Measurements from ENCODE around the gene CCR7.

DNA sequence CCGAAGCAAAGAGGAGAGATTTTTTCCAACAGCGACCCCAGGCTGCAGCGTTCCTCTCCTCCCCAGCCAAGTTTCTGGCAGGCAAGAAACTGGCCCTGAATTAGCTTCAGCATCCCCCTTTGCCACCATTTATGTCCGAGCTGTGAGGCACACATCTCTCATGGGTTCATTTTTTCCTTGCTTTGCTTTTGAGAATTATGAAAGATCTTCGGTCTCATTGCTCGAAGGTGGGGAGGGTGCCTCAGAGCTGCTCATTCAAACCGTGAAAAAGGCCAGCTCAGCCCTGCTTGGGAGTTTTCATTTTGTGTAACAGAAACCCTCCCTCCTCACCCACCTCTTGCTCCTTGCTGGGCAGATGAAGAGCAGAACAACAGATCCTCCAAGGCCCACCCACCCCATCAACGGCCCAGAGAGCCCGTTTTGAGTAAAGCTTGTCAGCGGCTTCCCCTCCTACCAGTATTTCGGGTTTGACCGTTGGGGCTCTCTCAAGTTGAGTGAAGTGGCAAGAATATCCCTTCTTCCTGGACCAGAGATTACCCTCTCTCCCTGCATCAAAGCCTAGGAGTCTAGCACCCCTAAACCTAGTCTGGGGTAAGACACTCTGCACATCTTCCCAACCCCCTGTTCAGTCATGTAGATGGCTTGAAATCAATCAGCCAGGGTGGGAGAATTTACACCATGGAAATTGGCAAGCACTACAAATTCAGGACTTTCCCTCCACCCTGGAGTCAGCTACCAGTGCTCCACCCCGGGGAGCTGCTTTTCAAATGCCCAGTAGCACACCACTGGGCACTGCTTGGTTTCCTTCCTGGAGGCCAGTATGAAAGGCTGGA, 1.8 kb downstream of the CCR7 start:
- TF ChIP-seq POLR2A (IDR thresholded peaks at IDR 0.05) (no peak), POLR2AphosphoS5 (IDR thresholded peaks at IDR 0.05) (no peak)
- TF ChIP-seq, protein P1, sequence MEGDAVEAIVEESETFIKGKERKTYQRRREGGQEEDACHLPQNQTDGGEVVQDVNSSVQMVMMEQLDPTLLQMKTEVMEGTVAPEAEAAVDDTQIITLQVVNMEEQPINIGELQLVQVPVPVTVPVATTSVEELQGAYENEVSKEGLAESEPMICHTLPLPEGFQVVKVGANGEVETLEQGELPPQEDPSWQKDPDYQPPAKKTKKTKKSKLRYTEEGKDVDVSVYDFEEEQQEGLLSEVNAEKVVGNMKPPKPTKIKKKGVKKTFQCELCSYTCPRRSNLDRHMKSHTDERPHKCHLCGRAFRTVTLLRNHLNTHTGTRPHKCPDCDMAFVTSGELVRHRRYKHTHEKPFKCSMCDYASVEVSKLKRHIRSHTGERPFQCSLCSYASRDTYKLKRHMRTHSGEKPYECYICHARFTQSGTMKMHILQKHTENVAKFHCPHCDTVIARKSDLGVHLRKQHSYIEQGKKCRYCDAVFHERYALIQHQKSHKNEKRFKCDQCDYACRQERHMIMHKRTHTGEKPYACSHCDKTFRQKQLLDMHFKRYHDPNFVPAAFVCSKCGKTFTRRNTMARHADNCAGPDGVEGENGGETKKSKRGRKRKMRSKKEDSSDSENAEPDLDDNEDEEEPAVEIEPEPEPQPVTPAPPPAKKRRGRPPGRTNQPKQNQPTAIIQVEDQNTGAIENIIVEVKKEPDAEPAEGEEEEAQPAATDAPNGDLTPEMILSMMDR (IDR thresholded peaks at IDR 0.05), result no peak

Data from suprapubic skin (tissue), 4 donors.